Measurements from ENCODE around the gene ACVR2B. TPM values are rescaled to one million over a fixed set of nuclear protein-coding genes. Genes with fewer than 3 reads are reported as not detected.

Gene ACVR2B
- total RNA-seq, 1 donor from 2014 or later = 42.8 TPM

DNA sequence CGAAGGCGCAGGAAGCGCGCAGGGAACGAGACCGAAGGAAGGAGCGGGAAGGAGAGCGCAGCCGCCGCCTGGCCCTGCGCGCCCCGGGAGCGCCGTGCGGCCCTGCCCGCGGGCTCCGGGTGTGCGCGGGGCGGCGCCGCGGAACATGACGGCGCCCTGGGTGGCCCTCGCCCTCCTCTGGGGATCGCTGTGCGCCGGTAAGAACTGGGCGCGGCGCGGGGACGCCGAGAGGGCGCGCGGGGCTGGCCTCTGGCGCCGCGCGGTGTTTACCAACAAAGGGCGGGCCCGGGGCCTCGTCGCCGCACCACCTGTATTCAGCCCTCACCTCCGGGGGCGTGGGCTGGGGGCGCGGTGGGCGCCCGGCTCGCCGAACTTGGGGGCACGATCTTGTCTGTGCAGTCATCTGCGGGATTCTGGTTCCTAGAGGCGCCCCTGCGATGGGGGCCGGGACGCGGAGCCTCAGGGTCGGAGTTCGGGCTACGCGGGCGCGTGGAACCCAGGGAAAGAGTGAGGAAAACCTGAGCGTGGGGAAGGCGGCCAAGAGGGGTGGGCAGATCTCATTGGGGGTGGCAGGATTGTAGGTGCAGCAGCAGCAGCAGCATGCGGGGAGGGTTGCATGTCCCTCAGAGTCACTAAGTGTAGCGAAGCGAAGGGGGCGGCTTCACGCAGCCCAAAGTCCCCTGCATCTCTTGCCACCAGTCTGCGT lies 641 bp downstream of the ACVR2B start:
- H3K27ac Mint-ChIP-seq = peak overlapping the region; percentile 98
- H3K36me3 Mint-ChIP-seq = no peaks in the 10 kb centered on the region
- peaks cover 9% of the 10 kb centered on the region for H3K9me3 Mint-ChIP-seq
- no peaks in the 10 kb centered on the region for H3K27me3 Mint-ChIP-seq
- no peak for DNase-seq (ENCODE audit: extremely low spot score, unreplicated experiment)
- H3K4me3 Mint-ChIP-seq = peak overlapping the region; percentile 99
- peaks cover 25% of the 10 kb centered on the region for H3K4me1 Mint-ChIP-seq (ENCODE audit: unreplicated experiment)
- TF ChIP-seq, protein P1, sequence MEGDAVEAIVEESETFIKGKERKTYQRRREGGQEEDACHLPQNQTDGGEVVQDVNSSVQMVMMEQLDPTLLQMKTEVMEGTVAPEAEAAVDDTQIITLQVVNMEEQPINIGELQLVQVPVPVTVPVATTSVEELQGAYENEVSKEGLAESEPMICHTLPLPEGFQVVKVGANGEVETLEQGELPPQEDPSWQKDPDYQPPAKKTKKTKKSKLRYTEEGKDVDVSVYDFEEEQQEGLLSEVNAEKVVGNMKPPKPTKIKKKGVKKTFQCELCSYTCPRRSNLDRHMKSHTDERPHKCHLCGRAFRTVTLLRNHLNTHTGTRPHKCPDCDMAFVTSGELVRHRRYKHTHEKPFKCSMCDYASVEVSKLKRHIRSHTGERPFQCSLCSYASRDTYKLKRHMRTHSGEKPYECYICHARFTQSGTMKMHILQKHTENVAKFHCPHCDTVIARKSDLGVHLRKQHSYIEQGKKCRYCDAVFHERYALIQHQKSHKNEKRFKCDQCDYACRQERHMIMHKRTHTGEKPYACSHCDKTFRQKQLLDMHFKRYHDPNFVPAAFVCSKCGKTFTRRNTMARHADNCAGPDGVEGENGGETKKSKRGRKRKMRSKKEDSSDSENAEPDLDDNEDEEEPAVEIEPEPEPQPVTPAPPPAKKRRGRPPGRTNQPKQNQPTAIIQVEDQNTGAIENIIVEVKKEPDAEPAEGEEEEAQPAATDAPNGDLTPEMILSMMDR (conservative IDR thresholded peaks at IDR 0.05) = no peak

DNA sequence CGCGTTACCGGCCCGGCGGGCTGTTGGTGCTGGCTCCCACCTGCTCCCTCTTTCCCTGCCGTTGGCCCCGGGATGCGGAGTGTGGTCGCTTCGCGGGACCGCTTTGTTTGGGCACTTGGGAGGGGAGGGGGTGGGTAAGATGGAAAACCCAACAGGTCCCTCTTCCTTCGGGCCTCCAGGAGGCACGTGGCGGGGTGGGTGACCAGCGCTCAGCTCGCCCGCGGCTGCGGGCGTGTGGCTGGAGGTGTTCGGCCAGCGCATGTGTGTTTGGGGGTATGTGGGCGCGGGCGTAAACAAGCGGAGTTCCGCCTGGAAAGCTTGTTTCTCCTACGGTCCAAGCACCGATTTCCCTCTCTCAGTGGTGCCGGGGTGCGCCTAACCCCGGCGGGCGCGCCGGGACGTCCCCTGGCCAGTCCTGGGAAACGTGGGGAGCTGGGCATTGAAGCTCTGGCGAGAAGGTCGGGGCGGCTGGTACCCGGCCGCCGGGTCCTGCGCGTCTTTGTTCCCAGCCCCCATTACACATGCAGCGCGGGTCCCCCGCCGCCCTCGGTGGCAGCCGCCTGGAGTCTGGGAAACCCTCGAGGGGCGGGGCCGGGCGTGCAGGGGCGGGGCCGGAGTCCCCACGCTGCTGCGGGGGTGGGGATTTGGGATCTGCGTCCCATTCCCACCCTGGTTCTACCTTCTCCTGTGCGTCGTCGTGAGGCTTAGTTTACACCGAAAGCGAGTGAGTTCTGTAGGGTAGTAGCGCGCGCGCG lies 1.4 kb downstream of the ACVR2B start:
- peak; percentile 88 for DNase-seq (ENCODE audit: extremely low spot score, unreplicated experiment)
- peaks cover 28% of the 10 kb centered on the region for H3K4me1 Mint-ChIP-seq (ENCODE audit: unreplicated experiment)
- no peaks in the 10 kb centered on the region for H3K27me3 Mint-ChIP-seq
- peak overlapping the region; percentile 98 for H3K27ac Mint-ChIP-seq
- peaks cover 9% of the 10 kb centered on the region for H3K9me3 Mint-ChIP-seq
- peak overlapping the region; percentile 99 for H3K4me3 Mint-ChIP-seq
- peaks cover under 1% of the 10 kb centered on the region for H3K36me3 Mint-ChIP-seq
- TF ChIP-seq, protein P1 (conservative IDR thresholded peaks at IDR 0.05) = no peak

DNA sequence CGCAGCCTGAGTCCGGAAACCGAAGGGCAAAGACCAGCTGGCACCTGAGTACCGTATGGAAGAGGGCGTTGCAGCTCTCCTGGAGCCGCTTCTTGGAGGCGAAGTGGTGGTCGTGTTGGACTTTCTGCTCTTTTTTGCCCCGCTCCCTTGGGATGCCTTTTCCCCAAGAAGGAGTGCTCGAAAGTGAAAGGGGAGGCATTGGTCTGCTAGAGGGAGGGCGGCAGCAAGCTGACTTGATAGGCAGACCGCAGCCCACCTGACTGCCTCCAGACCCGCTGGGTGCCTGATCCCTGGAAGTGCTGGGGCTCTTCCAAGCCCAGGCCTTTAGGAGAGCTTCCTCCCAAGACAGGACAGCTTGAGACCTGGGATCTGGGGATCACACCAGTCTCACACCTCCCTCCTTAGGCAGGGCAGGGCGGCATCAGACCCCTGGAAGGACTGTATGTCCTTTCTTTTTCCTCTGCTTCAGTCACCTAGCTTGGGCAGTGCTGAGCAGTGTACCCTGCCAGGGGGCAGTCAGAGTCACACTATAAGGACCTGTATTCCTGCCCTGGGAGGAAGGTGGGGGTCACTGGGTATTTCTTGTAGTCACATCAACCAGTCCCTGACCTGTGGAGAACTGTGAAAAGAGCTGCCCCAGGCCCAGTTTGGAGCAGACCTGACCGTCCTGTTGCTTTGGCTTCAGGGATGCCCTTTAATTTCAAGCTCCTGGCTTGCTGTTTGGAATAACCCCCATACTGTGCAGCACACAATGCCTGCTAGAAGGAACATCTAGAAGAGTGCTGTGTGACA lies 2.1 kb downstream of the ACVR2B start:
- Mint-ChIP-seq H3K9me3 (peaks cover 5% of the 10 kb centered on the region), H3K4me1 (ENCODE audit: unreplicated experiment) (peaks cover 35% of the 10 kb centered on the region), H3K36me3 (peaks cover 7% of the 10 kb centered on the region), H3K27ac (peak overlapping the region; percentile 85), H3K4me3 (peak overlapping the region; percentile 99), H3K27me3 (no peaks in the 10 kb centered on the region)
- TF ChIP-seq, protein P1 (conservative IDR thresholded peaks at IDR 0.05) = no peak
- no peak for DNase-seq (ENCODE audit: extremely low spot score, unreplicated experiment)

DNA sequence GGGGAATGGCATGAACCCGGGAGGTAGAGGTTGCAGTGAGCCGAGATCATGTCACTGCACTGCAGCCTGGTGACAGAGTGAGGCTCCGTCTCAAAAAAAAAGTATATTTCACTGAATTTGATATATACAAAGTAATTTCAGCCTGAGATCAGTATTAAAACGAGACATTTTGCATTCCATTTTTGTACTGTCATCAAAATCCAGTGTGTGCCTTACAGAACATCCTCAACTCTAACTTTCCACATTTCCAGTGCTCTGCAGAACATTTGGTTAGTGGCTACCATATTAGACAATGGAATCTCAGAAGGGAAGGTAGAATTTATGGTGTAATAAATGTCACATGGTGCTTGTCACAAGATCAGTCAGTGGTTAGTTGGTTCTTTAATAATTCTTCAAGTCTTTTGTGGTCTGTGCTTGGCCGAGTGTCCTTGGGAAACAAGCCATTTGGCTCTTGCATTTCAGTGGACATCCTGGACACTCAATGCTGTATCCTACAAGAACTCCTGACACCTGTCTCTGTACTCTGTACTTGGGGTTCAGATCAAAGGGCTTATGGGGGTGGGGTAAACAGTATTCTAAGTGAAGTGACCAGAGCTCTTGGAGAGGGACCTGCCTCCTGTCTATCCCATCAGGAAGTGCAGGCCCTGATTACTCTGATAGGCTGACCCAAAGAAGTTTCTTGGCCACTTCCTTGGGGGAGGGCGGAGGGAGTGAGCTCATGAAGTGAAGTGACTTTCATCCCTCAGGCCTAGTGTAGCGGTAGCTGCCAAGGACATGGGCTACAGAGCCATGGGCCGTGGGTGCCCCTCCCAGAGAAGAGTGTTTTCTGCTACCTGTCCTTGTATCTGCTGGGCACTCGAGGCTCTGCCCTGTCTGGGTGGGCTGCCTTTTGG lies 3.7 kb downstream of the ACVR2B start:
- Mint-ChIP-seq H3K9me3 (peaks cover 3% of the 10 kb centered on the region), H3K27me3 (no peaks in the 10 kb centered on the region), H3K36me3 (peaks cover 9% of the 10 kb centered on the region), H3K4me3 (peak overlapping the region; percentile 69), H3K27ac (peak overlapping the region; percentile 58), H3K4me1 (ENCODE audit: unreplicated experiment) (peaks cover 35% of the 10 kb centered on the region)
- TF ChIP-seq, protein P1 (conservative IDR thresholded peaks at IDR 0.05) = no peak
- no peak for DNase-seq (ENCODE audit: extremely low spot score, unreplicated experiment)

Data from type B pancreatic cell (in vitro differentiated cells).